NB4 (cell line): ENCODE measurements around the gene GABRR1.

Experiments
- DNase-seq: peaks from one replicate; pipeline ENCODE4 v3.0.0; 2010; ENCODE audit warnings: low read depth
- H3K4me3 ChIP-seq: one replicate; pipeline ENCODE4 v1.5.1; 2011; ENCODE audit warnings: mild to moderate bottlenecking, low read depth, low read length, moderate library complexity
- CTCF ChIP-seq: IDR thresholded peaks from one replicate; pipeline ENCODE4 v1.5.1; 2012; ENCODE audit warnings: low read depth, low read length
- MAX ChIP-seq: IDR thresholded peaks from 2 replicates; pipeline ENCODE4 v1.6.1; 2011; ENCODE audit warnings: low read depth, low read length
- MYC ChIP-seq: IDR thresholded peaks from 2 replicates; pipeline ENCODE4 v1.6.1; 2011; ENCODE audit warnings: low read depth, low read length
- POLR2A ChIP-seq: IDR thresholded peaks from 2 replicates; pipeline ENCODE4 v1.6.1; 2011; ENCODE audit warnings: mild to moderate bottlenecking; ENCODE audit not compliant: insufficient read length; ENCODE audit errors: extremely low read depth

The GABRR1 gene

GRCh38 chr6:89212472-89212871 is 4.7 kb downstream of the GABRR1 start:
- DNase-seq, result no peak
- TF ChIP-seq MAX (no peak), MYC (no peak), POLR2A (no peak), CTCF (no peak)
- H3K4me3 ChIP-seq, result no peak overlapping the region

- TF ChIP-seq MYC, result no peak
- TF ChIP-seq CTCF, result no peak
- no peak for TF ChIP-seq MAX
- TF ChIP-seq POLR2A, result no peak
- no peak overlapping the region for H3K4me3 ChIP-seq
- DNase-seq, result peak; percentile 18
These were observed 7.7 kb downstream of the GABRR1 start for GRCh38 chr6:89209457-89209856.

GRCh38 chr6:89208551-89208950 is 8.6 kb downstream of the GABRR1 start:
- DNase-seq, result no peak
- H3K4me3 ChIP-seq, result no peak overlapping the region
- TF ChIP-seq MAX (no peak), MYC (no peak), CTCF (no peak), POLR2A (no peak)

- H3K4me3 ChIP-seq, result no peak overlapping the region
- DNase-seq, result no peak
- TF ChIP-seq POLR2A (no peak), MAX (no peak)
These were observed 11.3 kb downstream of the GABRR1 start for GRCh38 chr6:89205819-89206218.

GRCh38 chr6:89204096-89204495 is 13.1 kb downstream of the GABRR1 start:
- no peak overlapping the region for H3K4me3 ChIP-seq
- TF ChIP-seq MYC, result no peak
- TF ChIP-seq CTCF, result no peak
- no peak for TF ChIP-seq POLR2A
- no peak for TF ChIP-seq MAX
- no peak for DNase-seq

GRCh38 chr6:89200706-89201215 is 16.4 kb downstream of the GABRR1 start:
- H3K4me3 ChIP-seq, result no peak overlapping the region
- TF ChIP-seq MAX (no peak), MYC (no peak), CTCF (no peak), POLR2A (no peak)
- DNase-seq, result no peak
